HG03097 (cell line): ENCODE data around the gene MYEOV.

ENCODE experiments used
- ATAC-seq: cut with Tn5 transposase; IDR thresholded peaks from one replicate; pipeline ENCODE4 v1.9.1; 2021; ENCODE audit not compliant: unreplicated experiment, low FRiP score

MYEOV gene

DNA sequence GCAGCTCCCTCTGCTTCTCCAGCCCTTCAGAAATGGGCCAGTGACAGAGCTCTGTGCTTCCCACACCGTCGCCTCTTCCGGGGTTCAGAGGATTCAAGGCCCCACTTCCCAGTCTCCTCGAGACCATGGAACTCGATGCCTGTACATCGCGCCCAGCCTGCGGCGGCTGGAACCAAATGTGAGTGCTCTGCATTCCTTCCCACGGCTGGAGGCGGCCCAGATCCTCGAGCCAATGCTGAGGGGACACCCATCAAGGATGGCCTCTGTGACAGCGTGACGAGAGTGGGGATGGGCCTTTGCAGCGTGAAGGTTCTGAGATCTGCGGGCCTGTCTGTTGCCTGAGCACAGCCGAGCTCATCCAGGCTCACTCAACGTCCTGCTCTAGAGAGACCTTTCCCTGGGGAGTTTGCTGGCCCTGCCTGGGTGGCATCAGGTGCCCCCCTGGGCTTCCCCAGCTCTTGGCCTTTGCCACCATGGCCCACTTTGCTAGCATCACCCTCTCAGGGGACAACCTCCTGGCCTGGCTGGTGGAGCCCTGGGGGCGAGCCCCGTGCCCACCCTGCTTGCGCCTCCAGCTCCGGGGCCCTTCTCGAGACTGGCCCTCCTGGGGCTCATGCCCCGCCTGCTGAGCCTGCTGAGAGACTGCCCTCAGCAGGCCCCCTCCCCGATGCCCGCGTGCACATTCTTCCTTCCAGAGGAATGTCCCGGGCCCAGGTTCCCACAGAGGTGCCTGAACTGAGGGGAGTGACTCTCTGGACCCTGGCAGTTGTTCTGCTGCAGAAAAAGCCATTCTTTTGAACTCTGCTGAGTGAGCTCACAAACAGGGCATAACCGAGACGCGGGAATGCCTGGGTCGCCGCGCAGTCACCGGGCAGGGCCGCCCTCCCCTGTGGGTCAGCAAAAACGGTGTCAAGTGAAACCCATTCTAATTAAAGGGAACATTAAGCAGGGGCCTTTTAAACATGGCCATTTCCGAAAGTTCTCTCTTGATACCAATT, 7.3 kb upstream of the MYEOV start:
- no peak for ATAC-seq

DNA sequence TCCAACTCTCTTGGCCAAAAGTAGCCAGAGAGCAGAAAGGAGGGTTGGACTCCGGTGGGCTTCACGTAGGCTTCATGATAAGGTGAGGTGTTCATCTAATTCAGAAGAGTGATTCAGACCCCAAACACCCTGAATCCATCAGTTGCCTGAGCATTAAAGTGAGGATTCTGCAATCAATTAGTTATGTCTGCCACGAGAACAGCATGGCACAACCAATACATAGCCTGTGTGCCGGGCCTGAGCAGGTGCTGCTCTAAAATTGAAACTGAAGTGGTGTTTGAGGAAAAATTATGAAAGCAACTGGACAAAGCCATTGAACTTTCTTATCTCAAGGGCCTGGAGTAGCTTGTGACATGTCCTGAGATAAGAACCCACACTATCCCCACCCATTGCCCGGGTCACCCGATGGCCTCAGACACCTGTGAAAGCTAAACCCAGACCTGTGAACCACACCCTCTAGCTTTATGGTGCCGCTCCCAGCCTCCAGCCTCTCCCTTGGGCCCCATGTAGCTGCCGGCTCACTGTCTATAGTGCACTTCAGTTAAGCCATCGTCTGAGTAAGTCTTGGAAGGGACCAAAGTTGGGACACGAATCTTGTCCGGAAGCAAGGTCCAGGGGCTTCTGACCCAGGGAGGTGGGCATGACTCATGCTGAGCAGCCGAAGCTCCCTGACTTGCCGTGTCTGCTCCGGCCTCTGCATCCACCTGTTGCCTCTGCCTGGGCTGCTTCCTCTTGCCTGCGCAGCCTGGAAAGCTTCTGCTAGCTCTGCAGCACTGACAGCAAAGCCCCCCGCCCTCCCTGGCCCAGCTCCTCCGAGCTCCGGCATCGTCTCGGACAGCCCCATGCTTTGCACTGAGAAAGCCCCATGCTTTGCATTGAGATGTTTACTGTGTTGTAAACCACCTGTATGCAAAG, 5.7 kb upstream of the MYEOV start:
- ATAC-seq = no peak

GRCh38 chr11:69288883-69289242, 5.1 kb upstream of the MYEOV start:
- no peak for ATAC-seq

- ATAC-seq = no peak
These were observed 3.1 kb upstream of the MYEOV start for GRCh38 chr11:69290806-69291205.

DNA sequence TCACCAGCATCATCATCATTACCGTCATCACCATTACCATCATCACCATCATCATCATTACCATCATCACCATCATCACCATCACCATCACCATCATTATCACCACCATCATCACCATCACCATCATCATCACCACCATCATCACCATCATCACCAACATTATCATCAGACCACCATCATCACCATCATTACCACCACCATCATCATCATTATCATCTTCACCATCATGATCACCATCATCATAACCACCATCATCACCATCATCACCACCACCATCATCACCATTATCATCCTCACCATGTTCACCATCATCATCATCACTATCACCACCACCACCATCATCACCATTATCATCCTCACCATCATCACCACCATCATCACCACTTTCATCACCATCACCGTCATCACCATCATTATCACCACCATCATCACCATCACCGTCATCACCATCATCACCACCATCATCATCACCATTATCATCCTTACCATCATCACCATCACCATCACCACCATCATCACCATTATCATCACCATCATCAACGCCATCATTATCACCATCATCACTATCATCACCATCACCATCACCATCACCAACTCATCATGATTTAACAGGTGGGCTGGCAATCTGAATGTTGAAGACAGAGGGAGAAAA, 2.4 kb upstream of the MYEOV start:
- no peak for ATAC-seq

DNA sequence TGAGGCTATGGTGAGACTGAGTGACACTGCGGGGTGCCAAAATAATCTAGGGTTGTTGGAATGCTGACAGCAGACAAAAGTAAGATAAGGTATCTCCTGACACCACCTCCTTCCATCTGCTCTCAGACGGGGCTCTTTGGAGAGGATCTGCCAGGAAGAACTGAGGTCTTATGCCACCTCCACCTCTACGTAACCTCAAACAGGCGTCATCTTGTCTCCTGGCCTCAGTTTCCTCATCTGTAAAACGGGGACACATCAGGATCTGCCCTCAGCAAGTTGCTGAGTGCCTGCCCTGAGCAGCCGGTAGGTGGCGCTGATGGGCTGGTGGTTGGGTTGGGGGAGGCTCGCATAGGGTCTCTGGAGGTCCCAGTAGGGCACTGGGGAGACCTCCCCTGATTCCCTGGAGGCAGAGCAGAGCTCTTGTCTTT, 1.7 kb upstream of the MYEOV start:
- no peak for ATAC-seq

- no peak for ATAC-seq
These were observed 868 bp upstream of the MYEOV start for GRCh38 chr11:69293087-69293486.

GRCh38 chr11:69294571-69295078, 670 bp downstream of the MYEOV start:
- no peak for ATAC-seq

DNA sequence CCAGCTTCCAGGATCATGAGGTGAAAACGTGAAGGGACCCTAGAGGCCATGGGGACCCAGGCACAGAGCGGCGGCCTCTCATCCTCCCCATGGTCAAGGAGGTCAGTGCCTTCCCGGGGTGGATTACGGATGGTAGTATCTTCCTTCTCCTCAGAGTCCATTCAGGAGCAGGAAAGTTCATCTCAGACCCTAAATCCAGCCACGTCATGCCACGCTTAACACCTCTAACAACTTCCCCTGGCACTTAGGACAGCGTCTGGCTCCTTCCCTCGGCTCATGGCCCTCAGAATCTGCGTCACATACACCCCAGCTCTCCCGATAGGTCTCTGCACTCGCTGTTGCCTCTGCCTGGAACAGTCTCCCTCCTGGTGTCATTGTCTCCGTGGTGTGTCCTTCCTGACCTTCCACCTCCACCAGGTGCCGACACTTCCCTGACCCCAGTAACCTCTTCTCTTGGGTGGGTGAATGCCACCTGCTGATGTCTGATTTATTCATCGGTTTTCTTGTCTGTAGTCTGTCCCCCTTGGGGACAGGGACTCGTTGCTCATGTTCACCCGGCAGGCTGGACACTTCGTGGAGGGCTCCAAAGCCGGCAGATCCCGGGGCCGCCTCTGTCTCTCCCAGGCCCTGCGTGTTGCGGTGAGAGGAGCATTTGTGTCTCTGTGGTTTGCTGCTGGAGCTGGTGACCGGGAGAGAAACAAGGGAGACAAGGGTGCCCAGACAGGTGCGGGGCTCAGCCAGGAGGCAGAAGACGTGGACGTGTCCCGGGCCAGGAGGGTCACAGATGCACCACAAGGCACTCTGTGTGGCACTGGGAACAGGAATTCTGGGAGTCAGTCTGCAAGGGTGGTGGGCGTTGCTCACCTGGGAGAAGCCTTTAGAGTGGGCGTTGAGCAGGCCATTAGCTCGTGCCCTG, 1.4 kb downstream of the MYEOV start:
- no peak for ATAC-seq

DNA sequence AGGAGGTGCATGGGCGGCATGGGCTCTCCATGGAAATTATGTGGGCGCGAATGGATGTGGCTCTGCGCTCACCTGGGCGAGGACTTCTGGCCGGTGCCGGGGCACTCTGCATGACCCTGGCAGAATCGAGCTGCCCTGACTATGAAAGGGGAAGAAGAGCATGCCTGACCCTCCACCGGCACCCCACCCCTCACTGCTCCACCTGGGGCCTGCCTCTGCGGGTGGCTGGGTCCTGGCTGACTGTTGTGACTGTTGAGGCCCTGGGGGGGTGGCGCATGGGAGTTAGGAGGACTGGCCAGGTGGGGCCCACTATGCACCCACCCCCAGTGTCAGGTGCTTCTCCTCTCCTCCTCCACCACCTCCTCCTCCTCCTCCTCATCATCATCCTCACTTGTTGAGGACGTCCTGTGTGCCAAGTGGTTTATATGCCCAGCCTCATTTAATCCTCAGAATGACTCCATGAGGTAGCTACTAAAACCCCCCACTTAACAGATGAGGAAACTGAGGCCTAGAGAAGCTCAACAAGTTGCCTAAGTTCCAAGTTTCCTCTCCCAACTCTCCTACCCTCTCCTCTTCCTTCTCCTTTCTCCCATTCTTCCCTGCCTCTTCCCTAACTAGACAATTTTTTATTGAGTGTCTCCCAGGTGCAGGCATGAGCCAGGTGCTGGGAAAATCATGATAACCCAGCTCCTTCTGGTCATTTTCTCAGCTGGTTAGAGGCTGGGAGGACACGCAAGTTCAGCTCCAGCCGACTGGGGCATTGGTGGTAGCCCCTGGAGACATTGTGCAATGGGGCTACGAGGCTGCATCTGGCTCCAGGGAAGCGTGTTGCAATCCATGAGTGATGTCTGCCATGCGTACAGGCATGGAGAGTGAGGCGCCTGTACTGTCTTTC, 2.3 kb downstream of the MYEOV start:
- ATAC-seq = no peak

DNA sequence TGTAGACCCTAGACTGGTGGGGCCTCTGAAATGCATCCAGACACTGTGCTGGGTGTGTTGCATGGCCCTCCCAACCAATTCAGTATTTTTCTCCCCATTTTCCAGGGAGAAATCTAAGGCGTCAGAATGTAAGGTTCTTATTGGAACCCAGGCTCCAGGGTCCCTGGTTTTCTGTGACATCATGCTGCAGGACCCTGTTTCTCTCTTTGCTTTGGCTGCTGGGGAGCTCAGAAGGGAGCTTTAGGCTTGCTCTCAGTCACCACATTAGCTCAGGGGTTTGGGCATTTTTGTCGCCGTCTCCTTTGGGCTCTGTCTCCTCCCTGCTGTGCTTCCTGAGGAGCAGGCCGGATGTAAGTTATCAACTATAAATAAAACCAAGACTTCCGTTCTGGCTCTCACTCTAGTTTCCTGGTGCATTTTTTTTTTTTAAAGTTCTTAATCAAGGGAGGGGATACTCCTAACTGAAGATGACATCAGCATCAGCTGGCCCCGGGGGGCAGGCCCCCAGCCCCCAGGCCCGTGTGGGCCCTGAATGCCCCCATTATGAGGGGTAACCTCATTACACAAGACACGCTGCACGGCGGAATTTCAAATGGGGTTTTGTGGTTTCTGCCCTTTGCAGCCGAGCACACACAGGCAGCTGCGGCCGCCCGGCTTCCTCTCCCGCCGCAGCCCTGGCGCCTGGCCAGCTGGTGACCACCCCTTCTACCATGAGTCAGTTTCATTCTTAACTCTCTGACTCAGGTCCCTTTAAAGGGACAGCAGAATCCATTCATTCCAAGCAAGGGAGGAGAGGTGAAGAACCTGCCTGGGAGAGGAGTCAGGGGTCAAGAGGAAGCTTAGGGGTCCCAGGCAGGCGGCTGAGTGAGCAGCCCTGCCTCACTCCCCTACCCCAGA, 3.2 kb downstream of the MYEOV start:
- peak; percentile 37 for ATAC-seq

- ATAC-seq = peak; percentile 30
These were observed 3.9 kb downstream of the MYEOV start for GRCh38 chr11:69297787-69298266.

- peak; percentile 34 for ATAC-seq
These were observed 4.5 kb downstream of the MYEOV start for GRCh38 chr11:69298267-69299022.

DNA sequence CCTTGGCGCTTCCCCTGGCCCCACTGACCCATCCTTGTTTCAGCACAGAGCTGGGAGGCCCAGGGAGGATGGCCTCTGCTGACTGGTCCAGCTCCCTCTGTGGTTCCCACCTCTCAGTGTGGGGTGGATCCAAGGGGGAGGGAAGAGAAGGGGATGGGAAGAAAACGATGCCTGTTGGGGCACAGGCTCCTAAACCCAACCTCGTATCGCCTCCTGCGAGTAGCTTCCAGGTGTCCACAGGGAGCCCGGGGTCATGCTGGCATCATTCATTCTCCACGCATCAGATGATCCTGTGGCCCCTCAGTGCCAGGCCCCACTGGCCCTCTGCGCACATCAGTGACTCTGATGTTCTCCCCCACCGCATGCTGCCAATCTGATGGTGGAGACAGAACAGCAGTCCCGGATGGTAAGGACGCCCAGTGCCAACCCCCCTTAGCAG, 5.1 kb downstream of the MYEOV start:
- no peak for ATAC-seq

GRCh38 chr11:69299572-69299971, 5.6 kb downstream of the MYEOV start:
- no peak for ATAC-seq

DNA sequence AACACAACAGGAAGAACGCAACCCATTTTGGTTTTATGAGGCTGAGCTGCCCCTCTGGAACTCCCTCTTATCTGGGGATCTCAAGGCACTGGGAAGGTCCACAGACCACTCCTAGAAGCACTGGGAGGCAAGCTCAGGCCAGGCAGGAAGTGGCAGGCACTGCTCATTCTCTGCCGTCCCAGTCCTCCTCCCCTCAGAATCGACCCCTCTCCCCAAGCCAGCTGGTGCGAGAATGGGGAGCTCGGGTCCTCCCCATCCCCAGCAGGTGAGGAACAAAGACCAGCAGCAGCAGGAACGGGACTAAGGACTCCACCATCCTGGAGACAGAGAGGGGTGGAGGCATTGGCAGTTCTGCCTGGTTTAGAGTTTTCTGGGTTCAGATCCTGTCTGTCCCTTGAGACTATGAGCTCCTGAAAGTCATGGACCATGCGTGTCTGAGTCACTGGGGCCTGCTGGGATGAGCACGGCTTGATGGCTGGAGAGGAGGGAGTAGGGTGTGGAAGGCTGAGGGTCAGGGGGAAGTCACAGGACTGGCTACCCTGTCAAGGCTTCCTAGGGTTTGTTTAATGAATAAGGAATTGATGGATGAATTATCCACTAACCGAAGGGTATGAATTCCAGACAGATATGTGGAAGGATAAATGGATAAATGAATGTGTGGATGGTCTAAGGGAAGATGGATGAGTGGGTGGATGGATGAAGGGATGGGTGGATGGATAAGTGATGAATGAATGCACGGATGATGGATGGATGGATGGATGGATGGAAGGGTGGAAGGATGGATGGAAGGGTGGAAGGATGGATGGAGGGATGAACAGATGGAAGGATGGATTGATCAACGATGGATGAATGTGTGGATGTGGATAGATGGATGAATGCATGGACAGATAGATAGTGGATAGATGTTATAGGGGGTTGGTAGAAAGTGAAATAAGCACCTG, 6.4 kb downstream of the MYEOV start:
- ATAC-seq = no peak
